ENCODE measurements around the gene DCAF11.

GRCh38 chr14:24145219-24145618 is 30.6 kb downstream of the DCAF11 start:
- TF ChIP-seq CTCF (IDR thresholded peaks at IDR 0.05; ENCODE audit: insufficient read depth, low read depth, low read length) = no peak
- no peak for TF ChIP-seq EZH2 (IDR thresholded peaks at IDR 0.05; ENCODE audit: insufficient read depth, low read length)

Measured in astrocyte (in vitro differentiated cells and primary cell).